ENCODE data around the gene FHL1.
"Not testable (repeated sequence)": the region's sequence is repeated elsewhere in the genome, so short reads cannot be mapped to it uniquely, and the experiment has no call there.

FHL1 gene

DNA sequence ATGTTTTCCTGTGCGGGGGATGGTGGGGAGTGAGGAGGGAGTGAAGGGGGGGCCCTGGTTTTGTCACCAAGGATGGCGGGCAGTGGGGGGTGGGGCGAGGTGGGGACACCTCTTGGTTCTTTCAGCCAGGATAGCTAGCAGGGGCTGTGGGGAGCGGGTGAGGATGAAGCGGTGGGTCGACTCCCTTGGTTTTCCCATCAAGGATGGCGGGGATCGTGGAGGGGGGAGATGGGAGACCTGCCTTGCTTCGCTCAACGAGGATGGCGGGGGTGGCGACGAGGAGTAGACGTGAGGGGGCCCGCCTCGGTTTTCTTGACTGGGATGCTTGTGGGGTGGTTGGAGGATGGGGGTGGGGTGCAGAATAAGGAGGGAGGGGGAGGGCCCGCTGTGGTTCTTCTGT is 643 bp downstream of the FHL1 start:
- no peak for DNase-seq (ENCODE audit: low spot score)

DNA sequence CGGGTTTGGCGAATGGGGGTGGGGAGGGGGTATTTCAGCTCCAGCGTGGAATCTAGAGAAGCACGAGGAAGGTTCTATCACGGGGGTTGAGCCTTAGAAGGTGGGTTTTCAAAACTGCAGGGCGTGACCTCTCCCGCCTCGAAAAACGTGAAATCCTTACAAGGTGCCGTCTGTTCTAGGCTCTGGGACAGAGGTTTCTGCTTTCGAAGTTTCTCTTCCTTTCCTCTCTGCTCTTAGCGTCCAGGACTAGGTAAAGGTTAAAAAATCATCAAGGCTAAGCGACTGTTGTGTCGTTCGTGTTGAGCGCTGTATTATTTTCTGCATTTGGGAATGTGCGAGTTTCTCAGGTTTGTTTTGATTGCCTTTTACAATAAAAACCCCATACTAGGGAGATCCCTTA is 1.1 kb downstream of the FHL1 start:
- no peak for DNase-seq (ENCODE audit: low spot score)

DNA sequence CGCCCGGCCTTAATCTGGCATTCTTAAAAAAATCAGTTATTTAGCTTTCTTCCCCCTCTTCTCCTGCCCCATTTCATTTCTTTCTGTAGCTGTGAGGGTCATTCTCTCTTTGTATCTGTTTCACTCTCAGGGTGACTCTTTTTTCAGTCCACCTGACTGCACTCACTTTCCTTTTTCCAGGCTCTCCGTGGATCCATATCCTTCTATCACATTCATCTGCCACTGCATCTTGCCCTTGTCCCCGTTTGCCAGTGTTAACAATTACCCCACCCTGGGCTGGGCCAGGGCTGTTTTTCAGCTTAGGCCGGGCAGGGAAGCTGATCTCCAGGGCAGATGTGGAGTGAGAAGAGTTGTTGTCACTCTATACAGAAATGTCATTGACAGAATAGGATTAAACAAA is 7.7 kb downstream of the FHL1 start:
- DNase-seq (ENCODE audit: low spot score), result no peak

DNA sequence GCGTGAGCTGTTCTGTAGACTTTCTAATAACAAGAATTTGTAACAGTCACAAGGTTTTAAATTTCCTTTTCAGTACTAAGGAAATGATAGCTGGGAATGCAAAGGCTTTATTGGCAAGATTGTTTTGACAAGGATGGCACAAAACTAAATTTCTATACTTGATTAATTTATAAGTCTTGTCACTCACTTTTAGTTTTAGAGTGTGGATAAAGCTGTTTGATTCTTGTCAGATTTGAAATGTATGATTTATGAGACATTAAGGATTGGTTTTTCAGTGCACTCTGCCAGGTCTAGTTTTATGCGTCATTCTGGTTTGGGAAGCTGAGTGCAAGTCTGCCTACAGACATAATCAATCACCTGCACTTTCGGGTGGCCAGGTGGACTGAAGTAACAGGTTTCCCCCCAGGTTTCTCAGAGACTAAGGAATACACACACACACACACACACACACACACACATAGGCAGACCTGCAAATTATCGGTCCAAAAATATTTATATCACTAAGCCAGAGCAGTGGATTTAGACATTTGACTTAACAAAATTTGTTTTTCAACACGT is 9.3 kb downstream of the FHL1 start:
- no peak for DNase-seq (ENCODE audit: low spot score)

DNA sequence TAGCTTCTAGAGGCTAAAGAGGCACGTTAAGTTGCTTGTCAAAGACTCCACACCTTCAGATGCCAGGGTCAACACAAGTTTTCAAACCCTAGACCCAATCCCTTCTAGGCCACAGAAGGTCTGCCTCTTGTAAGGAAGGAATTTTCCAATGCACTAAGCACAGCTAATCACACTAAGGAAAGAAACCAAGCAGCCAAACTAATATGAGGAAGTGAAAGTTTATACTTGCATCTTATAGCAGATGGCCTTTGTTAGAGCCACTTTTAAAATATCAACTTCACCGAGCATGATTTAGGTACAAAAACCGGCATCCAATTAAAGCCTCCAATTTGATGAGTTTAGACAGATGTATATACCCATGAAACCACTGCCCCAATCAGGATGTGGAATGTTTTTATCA is 9.9 kb downstream of the FHL1 start:
- DNase-seq (ENCODE audit: low spot score), result no peak

DNA sequence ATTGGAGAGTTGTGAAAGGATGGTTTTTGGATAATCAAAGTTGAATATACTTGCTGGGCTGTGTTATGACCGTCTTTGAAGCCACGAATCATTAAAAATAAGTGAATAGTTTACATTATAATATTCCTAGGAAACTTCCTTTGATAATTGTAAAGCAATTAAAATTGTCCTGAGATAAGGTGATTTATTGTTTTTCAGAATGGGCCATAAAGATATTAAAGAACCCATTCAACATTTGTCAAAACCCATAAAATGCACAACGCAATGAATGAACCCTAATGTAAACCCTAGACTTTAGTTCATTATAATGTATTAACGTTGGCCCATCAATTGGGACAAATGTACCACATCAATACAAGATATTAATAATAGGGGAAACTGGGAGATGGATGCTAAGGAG is 11.4 kb downstream of the FHL1 start:
- no peak for DNase-seq (ENCODE audit: low spot score)

DNA sequence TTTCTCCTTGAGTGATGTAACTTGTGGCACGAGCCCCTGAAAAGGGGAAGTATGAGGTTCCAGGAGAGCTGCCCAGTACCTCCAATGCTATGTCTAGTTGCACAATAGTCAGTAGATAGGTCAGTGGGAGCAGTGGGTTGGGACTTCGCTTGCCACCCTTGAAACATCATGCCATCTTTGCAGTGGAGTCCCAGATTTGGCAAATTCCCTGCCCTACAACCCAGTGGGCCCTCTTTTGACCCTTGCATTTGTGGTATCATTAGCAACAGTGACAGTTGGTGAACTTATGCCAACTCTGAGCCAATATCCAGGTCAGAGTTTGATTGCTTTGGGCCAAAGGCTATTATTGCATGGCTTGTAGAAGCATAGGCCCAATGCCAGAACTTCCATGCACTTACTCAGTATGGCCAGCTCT is 12.3 kb downstream of the FHL1 start:
- DNase-seq (ENCODE audit: low spot score), result no peak

DNA sequence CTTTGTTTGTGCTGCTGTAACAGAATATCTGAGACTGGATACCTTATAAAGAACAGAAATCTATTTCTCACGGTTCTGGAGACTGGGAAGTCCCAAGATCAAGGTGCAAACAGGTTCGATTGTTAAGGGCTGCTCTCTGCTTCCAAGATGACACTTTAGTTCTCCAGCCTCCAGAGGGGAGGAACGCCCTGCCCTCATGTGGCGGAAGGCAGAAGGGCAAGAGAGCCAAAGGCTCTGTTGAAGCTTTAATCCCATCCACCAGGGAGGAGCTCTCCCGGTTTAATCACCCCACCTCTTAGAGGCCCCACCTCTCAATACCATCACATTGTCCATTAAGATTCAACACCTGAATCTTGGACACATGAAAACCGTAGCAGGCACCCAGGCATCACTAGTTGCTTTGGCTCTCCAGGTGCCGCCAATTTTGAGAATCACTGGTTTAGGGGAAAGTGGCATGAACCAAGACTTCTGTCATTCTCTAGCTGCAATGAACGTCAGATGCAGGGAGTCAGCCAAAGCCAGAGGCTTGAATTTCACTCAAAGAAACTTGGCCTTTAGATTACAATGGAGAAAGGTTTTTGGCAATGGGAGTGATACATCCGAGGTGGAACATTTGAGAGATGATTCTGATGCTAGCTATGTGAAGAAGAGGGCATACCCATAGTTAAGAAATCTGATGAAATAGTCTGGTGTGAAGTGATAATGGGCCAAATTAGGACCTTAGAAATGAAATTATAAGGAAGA is 15.7 kb downstream of the FHL1 start:
- peak; percentile 35 for DNase-seq (ENCODE audit: low spot score)

DNA sequence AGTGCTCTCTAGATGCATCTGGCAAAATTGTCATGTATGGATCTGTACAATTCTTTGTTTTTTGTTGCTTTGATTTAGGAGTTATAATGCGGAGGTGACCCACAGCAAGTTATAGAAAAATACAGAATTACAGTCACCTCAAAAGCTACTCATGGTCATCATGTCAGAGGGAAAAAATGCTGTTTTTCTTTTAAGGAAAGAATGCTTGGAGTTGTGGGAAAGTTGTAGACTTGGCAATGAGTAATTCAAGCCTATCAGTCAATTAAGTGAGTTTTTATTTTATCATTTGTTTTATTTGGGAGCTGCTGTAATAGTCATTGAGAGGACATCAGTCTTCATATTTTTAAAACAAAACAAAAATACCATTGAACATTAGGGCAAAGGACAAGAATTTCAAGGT is 16.4 kb downstream of the FHL1 start:
- no peak for DNase-seq (ENCODE audit: low spot score)

DNA sequence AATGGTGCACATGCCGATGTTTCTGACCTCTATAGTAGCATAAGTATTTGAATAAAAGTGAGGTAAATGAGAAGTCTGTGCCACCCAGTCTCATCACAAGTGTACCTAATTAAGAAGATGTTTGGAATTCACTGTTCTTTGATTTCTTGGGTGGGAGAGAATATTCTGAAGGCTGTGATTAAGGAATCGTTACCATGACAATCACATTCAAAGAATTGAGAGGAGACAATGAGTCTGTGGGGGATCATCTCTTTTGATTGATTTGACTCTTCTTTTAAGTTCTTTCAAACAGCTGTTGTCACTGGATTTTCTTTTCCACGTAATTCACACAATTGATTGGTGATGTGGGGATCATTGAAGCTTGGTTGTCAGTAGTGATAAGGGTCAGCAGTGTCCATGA is 18.1 kb downstream of the FHL1 start:
- DNase-seq (ENCODE audit: low spot score), result no peak

DNA sequence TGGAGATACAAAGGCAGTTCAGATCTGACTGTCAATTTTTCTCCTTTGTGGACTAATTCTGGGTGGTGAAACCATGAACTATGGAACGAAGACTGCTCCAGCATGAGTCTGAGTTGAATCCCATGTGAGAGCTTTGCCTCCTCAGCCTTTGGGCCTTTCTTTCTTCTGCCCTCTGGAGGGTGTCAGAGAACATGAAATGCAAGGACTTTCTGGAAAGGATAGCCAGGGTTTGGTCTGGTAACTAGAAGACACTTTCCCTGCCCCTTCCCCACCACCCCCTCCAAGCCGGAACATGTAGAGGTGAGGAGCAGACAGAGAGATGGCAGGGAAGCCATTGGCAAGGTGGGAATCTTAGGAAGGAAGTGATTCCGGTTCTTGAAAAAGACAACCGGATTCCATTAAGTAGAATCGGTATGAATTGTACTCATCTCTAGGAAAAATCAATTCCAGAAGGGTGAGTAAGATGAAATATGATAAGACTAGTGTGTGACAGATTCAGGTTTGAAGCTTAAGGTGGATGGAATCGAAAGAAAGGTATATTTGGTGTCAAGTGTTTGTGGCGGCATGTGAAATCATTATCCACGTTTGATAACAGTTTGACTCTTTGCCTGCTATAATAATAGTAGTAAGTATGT is 19.0 kb downstream of the FHL1 start:
- no peak for DNase-seq (ENCODE audit: low spot score)

DNA sequence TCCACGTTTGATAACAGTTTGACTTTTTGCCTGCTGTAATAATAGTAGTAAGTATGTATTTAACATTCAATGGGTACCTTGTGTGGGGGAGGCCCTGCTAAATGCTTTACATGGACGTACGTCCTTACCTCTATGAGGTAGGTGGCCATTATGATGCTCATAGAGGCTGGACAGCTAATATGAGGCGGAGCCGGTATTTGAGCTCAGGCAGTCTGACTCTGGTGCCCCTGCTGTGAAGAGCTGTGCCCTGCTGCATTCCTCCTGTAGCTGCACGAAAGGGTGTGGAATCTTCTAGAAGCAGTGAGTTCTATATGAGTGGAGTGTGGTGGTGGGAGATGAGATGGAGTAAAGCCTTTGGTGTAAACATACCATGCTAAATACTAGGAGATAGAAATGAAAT is 20.7 kb downstream of the FHL1 start:
- DNase-seq (ENCODE audit: low spot score), result not testable (repeated sequence)

DNA sequence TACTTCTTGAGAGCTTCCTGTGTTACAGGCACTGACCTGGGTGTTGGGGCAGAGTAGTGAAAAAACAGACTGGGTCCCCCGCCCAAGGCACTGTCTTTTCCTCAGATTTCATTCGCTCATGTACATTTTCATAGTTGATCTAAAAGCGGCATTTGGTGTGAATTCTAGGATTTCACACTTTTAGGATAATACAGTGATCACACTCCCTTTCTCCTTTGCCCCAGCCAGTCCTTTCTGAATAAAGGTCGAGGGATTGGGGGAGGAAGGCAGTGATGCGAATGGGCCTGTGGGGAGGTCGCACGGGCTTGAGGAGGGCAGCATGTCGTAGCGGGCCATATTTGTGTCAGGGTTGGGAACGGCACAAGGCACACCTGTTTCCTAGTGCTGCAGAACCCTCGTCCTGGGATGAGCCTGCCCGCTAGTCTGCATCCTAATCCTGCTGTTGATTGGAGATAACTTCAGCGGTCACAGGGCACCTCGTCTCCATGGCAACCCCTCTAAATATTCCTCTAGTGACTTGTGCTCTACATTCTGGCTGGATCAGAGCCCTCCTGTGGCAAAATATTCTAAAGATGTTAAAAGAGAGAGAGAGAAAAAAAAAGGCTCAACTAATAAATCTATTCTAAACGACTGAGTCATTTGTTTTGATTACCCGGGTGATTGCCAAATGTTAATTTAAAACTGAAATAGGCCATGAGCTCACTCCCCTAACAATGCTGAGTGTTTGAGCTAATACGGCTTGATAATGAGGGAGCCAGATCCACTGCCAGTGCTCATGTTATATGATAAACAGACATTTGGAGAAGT is 21.8 kb downstream of the FHL1 start:
- no peak for DNase-seq (ENCODE audit: low spot score)

DNA sequence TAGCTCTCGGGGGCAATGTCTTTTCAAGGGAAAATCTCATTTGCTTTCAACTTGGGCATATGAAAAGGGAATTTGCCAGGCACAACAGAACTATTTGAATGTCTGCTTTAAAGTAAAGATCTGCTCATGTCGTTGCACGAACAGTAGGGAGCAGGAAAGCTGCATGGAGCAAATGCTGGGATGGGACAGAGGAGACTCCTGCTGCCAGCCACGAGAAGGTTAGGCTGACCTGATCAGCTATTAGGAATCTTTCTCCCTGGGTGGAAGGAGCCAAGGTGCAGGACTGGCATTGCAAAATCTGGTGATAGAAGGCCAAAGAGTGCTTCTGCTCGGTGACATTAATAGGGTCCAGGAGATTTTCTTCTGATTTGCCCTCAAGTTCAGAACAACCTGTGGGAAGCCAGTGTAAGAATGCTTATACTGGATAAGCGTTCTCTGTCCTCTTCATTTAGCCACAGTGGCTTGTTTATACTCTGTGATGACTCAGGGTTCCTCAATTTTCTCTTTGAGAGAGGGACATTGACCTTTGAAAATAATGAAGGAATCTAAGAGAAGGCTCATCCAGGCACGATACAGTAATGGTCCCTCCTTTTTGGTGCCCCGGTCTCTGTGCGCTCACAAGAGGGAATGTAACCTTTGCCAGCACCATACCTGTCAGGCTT is 22.9 kb downstream of the FHL1 start:
- no peak for DNase-seq (ENCODE audit: low spot score)

DNA sequence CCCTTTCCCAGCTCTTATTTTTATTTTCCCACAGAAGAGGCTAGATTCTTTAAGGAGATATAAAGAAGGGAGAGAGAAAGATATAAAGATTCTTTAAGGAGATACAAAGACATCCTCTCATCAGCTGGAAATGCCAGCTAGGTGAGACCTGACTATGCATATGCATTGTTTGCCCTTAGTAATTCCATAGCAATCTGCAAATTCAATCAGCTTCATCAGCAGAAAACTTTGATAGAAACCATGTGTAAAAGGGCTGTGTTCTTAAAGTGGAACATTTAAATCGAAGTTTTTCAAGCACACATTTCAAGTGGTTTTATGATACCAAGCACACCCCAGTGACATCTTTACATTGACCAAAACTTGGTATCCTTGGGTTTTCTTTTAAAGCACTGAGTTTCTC is 24.1 kb downstream of the FHL1 start:
- DNase-seq (ENCODE audit: low spot score), result no peak

DNA sequence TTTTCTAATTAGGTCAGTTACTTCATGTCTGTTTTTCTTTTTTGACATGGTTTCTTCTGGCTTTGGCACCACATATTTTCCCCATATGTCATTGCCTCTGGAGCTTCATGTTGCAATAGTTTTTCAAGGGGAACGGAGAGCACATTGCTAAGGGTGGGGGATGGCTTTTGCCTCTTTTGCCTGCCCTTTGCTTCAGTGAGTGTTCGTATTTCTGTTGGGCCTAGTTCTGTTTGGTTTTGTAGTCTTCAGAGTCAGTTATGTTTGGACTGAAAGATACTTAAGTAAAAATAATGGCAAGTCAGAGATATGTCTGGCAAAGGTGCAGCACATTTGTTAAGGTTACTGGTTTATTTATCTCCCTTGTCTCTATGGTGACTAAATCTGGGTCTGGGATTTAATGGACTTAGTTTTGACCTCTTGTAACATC is 29.1 kb downstream of the FHL1 start:
- no peak for DNase-seq (ENCODE audit: low spot score)

DNA sequence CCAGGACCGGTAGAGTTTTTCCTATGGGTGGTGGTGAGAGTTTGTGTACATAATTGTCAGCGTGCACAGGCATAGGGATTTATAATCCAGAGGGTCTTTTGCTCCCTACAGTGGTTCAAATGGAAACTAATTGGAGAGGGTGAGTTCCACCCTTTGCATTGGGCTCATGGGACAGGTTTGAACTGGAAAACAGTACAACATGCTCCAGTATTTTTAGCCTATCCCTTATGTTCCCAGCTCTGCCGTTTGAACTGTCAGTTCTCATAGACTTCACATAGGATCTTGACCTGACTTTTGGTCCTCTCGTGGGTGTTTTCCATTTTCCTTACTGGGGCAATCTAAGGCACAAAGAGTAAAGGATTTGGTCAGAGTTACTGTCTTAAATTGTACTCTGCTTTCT is 31.8 kb downstream of the FHL1 start:
- no peak for DNase-seq (ENCODE audit: low spot score)

DNA sequence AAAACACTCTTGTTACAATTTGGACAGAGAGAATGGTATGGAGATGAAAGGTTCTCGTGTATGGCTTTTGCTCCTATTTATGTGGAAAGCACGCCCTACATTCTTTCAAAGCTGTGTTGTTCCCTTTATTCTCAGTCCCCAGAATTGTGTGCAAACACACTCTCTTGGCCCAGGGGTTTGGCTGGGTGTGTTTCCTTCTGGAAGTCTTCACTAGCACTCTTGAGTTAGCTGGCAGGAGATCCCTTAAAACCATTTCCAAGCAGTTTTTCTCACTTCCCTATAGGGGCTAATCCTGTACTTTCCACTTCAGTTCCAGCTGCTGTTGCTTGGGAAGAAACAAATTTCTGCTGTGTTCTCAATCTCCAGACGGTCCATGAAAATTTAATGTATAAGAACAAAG is 35.1 kb downstream of the FHL1 start:
- DNase-seq (ENCODE audit: low spot score), result no peak

DNA sequence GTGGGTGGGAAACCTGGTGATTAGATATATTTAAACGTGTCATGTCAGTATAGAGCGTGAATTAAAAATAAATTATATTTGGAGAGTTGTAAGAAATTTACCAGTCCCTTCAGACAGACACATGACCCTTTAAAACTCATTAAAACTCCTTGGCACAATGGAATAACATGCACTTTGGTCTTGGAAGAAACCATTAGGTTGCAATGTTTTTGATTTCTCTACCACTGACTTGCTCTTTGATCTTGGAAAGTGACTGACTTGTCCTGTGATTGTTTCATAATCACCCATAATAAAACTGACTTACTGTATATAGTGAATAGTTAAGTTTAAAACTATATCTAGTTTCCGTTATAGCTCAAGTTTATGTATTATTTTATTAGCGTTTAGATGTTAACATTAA is 35.8 kb downstream of the FHL1 start:
- no peak for DNase-seq (ENCODE audit: low spot score)

DNA sequence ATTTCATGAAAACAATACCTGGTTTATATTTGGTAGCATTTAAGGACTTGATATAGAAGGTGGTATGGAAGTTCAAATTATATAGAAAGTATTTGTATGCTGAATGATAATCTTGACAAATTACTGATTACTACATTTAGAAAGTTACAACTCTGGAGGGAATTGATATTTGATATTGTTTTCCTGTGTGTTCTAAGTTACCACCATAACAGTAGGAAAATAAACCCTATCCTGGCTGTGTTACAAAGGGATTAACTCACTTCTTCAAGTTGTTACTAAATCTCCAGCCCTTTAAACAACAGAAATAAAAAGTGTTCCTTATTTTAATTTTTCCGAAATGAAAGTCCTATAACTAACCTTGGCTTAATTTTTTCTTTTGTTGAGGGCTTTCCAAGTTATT is 36.6 kb downstream of the FHL1 start:
- no peak for DNase-seq (ENCODE audit: low spot score)

DNA sequence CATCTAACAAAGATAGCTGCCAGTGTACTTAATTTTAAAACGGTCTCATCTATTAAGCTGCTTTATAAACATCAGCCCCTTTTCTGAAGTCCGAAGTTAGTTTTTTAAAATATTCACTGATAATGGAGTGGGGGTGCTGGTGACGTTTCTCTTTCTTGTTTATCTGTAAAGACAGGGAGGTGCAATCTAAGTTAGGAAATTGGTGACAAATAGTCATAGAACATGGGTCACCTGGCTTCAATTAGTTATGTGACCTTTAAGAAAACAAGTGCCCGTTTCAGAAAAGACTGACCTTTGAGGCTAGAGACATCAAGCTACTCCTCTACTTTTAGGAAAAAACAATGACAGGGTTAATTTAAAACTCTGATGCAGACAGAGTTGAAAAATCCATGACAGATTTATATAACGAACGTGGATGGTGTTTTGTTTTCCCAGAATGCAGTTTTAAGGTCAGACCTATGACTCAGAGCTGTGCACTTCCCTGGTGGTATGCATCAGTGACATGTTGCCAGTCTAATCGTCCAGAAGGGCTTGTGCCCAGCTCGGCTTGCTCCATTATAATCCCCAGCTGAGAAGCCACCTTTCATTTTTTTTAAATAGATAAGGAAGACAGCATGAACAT is 38.2 kb downstream of the FHL1 start:
- DNase-seq (ENCODE audit: low spot score), result no peak

DNA sequence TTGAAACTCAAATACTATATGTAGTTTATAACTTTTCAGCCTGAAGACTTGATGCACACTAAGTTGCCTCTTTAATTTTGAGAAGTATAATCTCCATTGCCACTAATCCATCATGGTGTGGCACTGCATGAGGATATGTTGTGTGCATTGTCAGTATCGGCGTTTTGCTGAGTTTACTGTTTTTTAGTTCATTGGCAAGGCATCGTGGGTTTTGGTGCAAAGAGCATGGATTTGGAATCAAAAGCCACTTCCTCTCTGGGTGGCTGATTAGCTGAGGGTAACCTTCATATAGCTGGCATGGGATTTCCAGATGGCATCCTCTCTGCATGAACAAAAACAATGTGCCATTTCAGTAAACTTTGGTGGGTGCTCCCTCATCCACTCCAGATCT is 38.7 kb downstream of the FHL1 start:
- no peak for DNase-seq (ENCODE audit: low spot score)
